Natural killer cell (primary cell): ENCODE measurements around the gene ARFGAP3. TPM values are rescaled to one million over a fixed set of nuclear protein-coding genes. Genes with fewer than 3 reads are reported as not detected.

Experiments used
- ATAC-seq, 3 donors: fragments of 150-1000 bp in 2 of 3; fragments of 200-7000 bp in 1 of 3; cut with Tn5 transposase; 1 replicate in 1 of 3; 2 replicates in 2 of 3; pipeline ENCODE4 v1.10.0; 2021; ENCODE audit warnings: mild to moderate bottlenecking in 2 of 3, moderate library complexity in 2 of 3
- DNase-seq, 2 donors: peaks; one replicate each; pipeline versions ENCODE4 v3.0.0 to v3.0.0-alpha.2; 2013 to 2021; ENCODE audit warnings: mixed read lengths in 1 of 2
- H3K27ac ChIP-seq: one replicate; pipeline ENCODE4 v1.5.1; 2013; ENCODE audit warnings: mild to moderate bottlenecking, low read length
- H3K27me3 ChIP-seq: one replicate; pipeline ENCODE4 v1.6.1; 2013; ENCODE audit warnings: low read length; ENCODE audit not compliant: control insufficient read depth, insufficient read depth
- H3K36me3 ChIP-seq: one replicate; pipeline ENCODE4 v1.6.1; 2013; ENCODE audit warnings: low read length; ENCODE audit not compliant: control insufficient read depth, insufficient read depth
- H3K4me1 ChIP-seq: one replicate; pipeline ENCODE4 v1.6.1; 2013; ENCODE audit warnings: low read length; ENCODE audit not compliant: control insufficient read depth, insufficient read depth
- H3K4me3 ChIP-seq: one replicate; pipeline ENCODE4 v1.5.1; 2013; ENCODE audit warnings: low read length
- H3K9me3 ChIP-seq: one replicate; pipeline ENCODE4 v1.6.1; 2013; ENCODE audit warnings: low read length; ENCODE audit not compliant: control insufficient read depth, insufficient read depth
- H3K27ac Mint-ChIP-seq, 2 donors: one replicate each; pipeline ENCODE4 v1.8.0; 2022; ENCODE audit warnings: mild to moderate bottlenecking in 2 of 2, mixed read lengths in 2 of 2, moderate library complexity in 1 of 2
- H3K27me3 Mint-ChIP-seq, 2 donors: one replicate each; pipeline ENCODE4 v1.8.0; 2022; ENCODE audit warnings: low read depth in 2 of 2, mixed read lengths in 2 of 2
- H3K36me3 Mint-ChIP-seq: one replicate; pipeline ENCODE4 v1.8.0; 2022; ENCODE audit warnings: mixed read lengths
- H3K4me1 Mint-ChIP-seq, 2 donors: one replicate each; pipeline ENCODE4 v1.8.0; 2022; ENCODE audit warnings: mixed read lengths in 2 of 2
- H3K4me3 Mint-ChIP-seq: one replicate; pipeline ENCODE4 v1.8.0; 2022; ENCODE audit warnings: mild to moderate bottlenecking, moderate library complexity, mixed read lengths
- H3K9me3 Mint-ChIP-seq, 2 donors: one replicate each; pipeline ENCODE4 v1.8.0; 2022; ENCODE audit warnings: mixed read lengths in 2 of 2
- CTCF ChIP-seq: fragments of 200-600 bp; IDR thresholded peaks from one replicate; pipeline ENCODE4 v1.8.0; 2022; ENCODE audit warnings: antibody characterized with exemption
- WGBS: methylation state at CpG from one replicate; pipeline ENCODE4 v1.1.7; 2013; ENCODE audit warnings: missing lambda C conversion rate; ENCODE audit not compliant: insufficient coverage; 5-methylcytosine and 5-hydroxymethylcytosine counted together
- intact Hi-C: fragments of 100-400 bp; cut with micrococcal nuclease; formaldehyde crosslinking; loops from one replicate; pipeline ENCODE4 v1.14.2; 2022
- total RNA-seq, 4 donors: library from RNA; stranded (reverse); fragments of 120-200 nt in 1 of 4; gene quantifications; one replicate each; pipeline versions ENCODE4 v1.2.3 to v1.2.4, GENCODE V29; 2013 to 2022

Gene ARFGAP3
- total RNA-seq, 3 donors from 2014 or later (not counting 1 experiment from before 2014, with no cell fraction given): 46.3 to 58.0 (median 53.8) TPM

DNA sequence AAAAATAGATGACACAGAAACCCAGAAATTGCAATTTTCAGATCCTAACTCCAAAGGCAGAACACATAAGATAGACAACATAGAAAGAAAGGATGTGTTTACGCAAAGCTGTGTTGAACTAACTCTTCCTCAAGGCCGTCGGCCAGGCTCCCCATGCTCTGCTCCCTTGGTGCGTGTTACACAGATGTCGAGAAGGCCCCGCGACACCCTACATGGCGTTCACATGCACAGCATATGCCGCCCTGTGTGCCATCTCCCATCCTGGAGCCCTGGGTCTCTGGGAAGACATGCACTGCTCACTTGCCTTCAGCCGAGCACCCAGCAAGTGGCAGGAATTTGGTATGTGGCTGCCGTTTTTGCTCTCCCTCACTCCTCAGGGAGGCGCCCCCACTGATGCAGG, 47.0 kb upstream of the ARFGAP3 start:
- H3K4me3 Mint-ChIP-seq: no peak overlapping the region
- TF ChIP-seq CTCF: no peak
- no peak for ATAC-seq
- no peak overlapping the region for H3K27ac Mint-ChIP-seq
- H3K4me3 ChIP-seq: no peak overlapping the region
- H3K27ac ChIP-seq: no peak overlapping the region
- no peaks in the 10 kb centered on the region for H3K4me1 ChIP-seq
- no peaks in the 10 kb centered on the region for H3K9me3 Mint-ChIP-seq
- H3K27me3 Mint-ChIP-seq: no peaks in the 10 kb centered on the region
- no peak for DNase-seq
- H3K27me3 ChIP-seq: no peaks in the 10 kb centered on the region
- 96% methylated on average over 12 of the region's 12 CpGs for WGBS
- no peaks in the 10 kb centered on the region for H3K36me3 Mint-ChIP-seq
- peaks cover 15% of the 10 kb centered on the region for H3K36me3 ChIP-seq
- intact Hi-C loops: no loop called here
- H3K4me1 Mint-ChIP-seq: peaks cover 0 to 9% of the 10 kb centered on the region in 2 donors
- H3K9me3 ChIP-seq: no peaks in the 10 kb centered on the region

DNA sequence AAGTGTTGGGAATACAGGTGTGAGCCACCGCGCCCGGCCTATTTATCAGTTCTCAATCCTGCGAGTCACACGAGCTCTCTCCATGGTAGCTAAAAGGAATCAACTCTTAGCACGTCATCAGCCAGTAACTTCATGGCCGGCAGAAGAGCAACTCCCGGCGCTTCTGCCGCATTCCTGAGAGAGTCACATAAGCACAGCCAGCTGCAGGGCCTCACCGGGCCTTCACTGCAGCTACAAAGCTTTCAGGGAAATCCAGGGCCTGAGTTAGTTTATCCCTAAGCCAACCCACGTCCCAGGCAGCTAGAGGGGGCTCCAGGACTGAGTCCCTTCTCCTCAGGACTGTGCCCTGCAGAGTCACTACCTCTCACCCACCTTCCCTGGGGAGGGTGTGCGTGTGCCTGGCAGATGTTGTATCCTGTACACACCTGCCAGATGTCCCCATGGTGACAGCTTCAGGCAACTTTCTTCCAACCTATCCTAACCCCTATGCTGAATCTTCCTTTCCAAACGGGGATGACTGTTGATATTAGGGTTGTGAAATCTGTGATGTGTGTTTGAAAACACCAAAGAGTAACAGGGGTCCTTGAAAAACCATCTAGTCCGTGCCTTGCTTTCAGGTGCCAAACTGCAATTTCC, 45.9 kb upstream of the ARFGAP3 start:
- H3K36me3 ChIP-seq: peaks cover 15% of the 10 kb centered on the region
- no peak overlapping the region for H3K4me3 Mint-ChIP-seq
- intact Hi-C loops: no loop called here
- ATAC-seq (peak in 1 of 3 donors; percentile 27), DNase-seq (no peak)
- H3K4me1 Mint-ChIP-seq: peaks cover 0 to 3% of the 10 kb centered on the region in 2 donors
- no peaks in the 10 kb centered on the region for H3K27me3 Mint-ChIP-seq
- no peaks in the 10 kb centered on the region for H3K36me3 Mint-ChIP-seq
- no peaks in the 10 kb centered on the region for H3K9me3 Mint-ChIP-seq
- no peaks in the 10 kb centered on the region for H3K9me3 ChIP-seq
- H3K27me3 ChIP-seq: no peaks in the 10 kb centered on the region
- no peak overlapping the region for H3K4me3 ChIP-seq
- H3K27ac Mint-ChIP-seq: no peak overlapping the region
- no peak for TF ChIP-seq CTCF
- no peaks in the 10 kb centered on the region for H3K4me1 ChIP-seq
- 95% methylated on average over 14 of the region's 15 CpGs for WGBS
- H3K27ac ChIP-seq: no peak overlapping the region

DNA sequence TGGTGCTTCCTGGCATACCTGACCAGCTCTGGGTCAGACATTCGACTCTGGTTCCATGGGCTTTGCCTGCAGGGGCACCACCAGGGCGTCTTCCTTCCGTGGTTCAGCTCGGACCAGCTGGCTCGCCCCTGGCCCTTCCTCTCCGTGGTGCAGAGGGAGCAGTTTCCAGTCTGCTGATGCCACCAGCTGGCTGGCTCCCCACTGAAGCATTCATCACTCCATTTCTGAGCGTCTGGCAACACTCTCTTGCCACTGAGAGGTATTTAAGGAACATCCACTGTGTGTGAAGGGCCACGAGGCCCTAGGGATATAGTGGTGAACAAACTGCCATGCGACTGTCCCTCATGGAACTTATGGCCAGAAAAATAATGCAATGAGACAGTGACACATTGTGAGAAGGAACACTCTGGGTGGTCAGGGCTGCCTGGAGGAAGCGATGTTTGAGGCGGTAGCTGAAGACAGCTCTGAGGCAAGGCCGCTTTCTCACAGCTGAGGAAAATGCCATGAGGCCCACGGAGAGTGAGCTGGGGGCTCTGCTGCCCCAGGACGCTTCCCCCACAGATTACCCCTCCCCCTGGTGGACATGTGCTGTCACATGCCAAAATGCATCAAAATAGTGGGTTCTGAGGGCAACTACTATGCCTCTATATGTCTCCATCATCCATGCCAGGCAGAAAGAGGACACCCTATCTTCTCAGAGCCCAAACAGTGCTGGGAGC, 44.9 kb upstream of the ARFGAP3 start:
- no peak for DNase-seq
- H3K4me1 ChIP-seq: peaks cover 6% of the 10 kb centered on the region
- Mint-ChIP-seq H3K9me3 (no peaks in the 10 kb centered on the region), H3K27me3 (no peaks in the 10 kb centered on the region), H3K27ac (no peak overlapping the region), H3K36me3 (no peaks in the 10 kb centered on the region), H3K4me1 (peaks cover 0 to 10% of the 10 kb centered on the region in 2 donors), H3K4me3 (no peak overlapping the region)
- 76% methylated on average over 14 of the region's 14 CpGs for WGBS
- no peaks in the 10 kb centered on the region for H3K9me3 ChIP-seq
- peaks cover 9% of the 10 kb centered on the region for H3K36me3 ChIP-seq
- no peaks in the 10 kb centered on the region for H3K27me3 ChIP-seq
- no peak overlapping the region for H3K4me3 ChIP-seq
- ATAC-seq: peak in 1 of 3 donors; percentile 47
- no peak overlapping the region for H3K27ac ChIP-seq
- intact Hi-C loops: no loop called here
- peak; percentile 25 for TF ChIP-seq CTCF
